HG02938 (cell line): ENCODE results near the gene ADAMTS12.

Experiments used
- ATAC-seq: cut with Tn5 transposase; IDR thresholded peaks from one replicate; pipeline ENCODE4 v1.9.1; 2021; ENCODE audit warnings: mild to moderate bottlenecking, moderate library complexity; ENCODE audit not compliant: unreplicated experiment

ADAMTS12 gene

DNA sequence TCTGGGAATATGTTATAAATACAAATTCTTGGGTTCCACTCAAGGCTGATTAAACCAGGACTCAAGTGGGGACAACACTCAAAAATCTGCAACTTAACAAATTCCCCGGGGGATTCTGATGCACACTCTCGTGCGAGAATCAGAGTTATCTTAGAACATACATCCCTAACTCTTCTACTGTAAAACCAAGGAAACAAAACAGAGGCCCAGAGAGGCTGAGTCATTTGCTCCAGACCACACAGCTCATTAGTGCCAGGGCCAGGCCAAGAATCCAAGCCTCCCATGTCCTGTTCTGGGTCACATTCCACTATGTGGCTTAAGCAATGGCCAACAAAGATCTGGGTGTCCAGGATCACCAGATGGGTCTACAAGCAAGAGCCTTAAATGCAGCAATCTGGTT, 166.0 kb downstream of the ADAMTS12 start:
- ATAC-seq, result no peak

DNA sequence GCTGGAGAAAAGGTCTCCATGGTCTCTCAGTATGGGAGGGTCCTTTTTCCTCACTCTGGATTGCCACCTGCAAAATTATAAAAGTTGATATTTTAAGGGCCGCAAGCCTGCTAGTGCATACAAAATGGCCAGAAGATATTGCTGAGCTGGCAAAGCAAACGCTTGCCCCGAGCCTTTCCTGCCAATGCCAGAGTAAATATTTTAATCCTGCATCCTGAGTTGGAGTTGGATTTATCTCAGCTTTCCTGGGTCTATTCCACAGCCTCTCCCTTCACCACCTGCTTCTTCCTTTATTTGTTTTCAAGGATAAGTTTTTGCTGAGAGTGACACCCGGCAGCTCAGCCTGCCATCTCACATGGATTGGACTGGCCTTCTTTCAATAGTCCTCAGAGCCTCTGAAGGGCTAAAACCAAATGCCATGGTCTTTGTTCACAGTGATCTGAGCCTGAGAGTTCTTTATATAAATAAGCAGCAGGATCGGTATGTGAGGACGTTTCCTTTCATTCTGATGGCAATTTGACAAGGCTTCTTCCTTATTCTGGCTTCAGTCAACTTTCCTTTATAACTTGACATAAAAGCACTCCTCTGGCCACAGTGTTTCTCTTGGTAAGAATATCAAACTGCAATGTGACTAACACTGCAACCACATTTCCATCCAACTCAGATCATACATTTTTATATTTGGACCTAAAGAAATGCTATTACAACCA, 170.1 kb downstream of the ADAMTS12 start:
- ATAC-seq, result no peak

DNA sequence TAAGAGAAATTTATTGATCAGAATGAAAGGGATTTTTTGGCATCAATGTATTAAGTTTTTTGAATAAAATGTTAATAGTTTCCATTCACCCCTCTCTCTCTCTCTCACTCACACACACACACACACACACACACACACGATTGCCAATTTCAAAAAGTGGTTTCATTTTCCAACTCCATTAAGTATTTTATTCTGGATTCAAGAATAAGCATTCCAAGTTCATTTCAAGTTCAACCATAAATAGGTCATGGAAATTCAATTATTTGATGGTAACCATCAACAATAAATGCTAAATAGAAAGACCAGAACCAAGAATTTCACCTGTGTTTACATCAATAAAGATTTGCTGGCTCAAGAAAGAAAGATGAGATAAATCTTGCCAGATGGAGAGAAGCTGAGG, 171.6 kb downstream of the ADAMTS12 start:
- ATAC-seq, result no peak

DNA sequence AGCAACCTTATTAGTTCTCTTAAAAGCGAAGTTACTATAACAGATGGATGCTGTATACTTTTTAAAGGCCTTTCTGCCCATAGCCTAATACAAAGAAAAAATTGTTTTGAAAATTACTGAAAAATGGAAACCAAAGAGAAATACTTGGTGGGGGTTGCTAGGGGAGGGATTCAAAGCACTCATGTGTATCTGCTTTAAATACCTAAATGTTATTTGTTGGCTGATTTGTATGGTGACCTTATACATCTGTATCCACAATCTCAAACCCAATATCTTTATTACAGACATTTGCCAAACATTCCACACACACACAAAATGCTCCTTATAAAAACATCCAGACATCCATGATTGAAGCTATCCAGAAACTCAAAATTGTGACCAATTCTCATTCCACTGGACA, 172.0 kb downstream of the ADAMTS12 start:
- no peak for ATAC-seq

DNA sequence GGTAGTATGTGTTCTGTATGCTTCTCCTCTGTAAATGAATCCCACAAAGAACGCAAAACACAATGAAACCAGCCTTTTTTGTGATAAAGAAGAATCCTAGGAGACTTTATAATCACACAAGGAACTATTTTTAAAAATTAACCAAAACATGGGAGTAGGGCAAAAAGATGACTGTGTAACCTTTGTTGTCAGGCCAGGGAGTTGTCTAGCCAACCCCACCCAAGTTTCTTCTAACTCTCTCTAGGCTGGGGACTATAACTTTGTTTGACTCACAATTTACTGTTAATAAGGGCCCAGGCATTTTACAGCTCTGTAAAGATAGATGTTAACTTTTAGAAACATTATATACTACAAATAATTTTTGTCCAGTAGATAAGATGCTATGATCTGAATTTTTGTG, 176.1 kb downstream of the ADAMTS12 start:
- ATAC-seq, result no peak

DNA sequence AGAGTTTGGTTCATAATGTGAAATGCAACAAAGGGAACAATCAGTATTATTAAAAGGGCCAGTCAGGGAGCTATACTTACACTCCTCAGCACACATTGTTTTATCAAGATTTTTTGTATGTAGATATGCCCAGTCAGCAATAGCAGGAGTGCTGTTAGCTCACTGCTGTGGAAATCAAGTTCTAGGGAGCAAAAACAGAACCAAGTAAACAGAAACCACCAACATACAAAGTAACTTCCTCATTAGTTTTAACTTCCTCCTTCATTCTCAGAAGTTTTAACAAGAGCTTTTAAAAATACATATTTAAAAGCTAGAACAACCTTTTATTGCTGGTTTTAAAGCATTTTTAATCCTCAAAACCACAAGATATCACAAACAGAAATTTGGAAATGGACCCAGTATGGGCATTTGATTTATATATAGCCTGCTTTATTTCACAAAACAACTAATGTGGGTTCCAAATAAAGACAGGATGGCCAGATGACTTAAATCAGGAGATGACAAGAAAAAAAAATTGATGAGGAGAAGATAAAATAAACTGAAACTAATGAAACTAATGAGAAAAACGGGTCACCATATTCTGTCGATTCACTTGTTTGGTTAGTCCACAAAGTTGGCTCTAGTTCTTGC, 178.5 kb downstream of the ADAMTS12 start:
- no peak for ATAC-seq

- ATAC-seq, result no peak
These were observed 179.1 kb downstream of the ADAMTS12 start for GRCh38 chr5:33712664-33713063.

DNA sequence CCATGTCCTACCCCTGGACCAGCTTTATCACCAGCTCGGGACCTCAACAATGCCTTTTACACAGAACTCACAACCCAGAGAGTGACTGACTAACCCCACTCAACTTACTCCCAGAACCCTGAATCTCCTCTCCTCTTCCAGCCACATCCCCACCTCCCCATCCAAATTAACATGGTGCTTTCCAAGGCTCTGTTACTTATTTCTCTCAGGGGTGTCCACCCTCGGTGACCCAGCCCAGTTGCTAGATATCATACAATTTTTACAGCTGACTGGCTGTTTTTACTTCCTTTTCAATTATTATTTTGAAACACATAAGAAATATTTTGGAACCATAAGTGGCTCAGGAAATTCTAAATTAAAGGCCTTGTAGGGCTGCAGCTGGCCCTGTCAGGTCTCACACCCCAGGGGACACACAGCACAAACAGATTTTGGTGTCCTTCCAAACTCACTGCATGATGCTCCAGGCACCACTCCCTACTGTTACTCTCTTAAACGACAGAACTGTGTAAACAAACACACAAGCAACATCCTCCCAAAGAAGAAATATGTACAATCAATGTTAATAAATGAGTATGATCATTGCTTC, 180.6 kb downstream of the ADAMTS12 start:
- ATAC-seq, result no peak

DNA sequence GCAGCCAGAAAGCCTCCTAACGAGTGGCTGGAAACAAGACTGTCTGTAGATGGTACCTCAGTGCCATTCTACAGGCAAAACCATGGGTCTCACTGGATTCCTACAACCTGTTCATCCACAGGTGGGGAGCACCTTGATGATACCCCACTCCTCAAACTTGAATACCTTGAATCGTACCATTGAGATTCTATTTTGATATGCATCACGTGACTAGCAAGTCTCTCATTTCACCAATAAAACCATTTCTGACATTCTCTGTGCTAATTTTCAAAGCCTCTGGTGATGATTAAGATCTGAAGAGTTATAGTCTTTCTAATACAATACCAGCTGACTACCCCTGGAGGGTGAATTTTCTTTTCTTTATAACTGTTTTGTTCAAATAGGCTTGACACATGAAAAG, 188.9 kb downstream of the ADAMTS12 start:
- ATAC-seq, result no peak

GRCh38 chr5:33701951-33702350, 189.8 kb downstream of the ADAMTS12 start:
- no peak for ATAC-seq

DNA sequence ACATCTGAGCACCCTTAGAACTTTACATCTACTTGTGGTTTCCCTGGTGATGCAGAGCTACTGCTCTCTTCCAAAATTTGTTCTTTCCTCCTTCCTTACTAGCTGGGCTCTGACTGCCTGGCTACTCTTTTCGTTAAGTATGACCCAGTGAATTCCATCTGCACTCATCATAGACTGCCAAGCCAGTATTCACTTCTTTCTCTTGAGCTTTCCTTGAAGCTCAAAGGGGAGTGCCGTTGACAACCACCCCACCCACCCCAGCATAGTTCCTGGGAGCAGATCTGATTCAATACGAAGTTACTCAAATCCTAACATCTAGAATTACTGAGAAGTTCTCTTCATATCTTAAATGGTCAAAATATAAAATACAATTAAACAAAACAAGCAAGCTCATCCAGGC, 190.5 kb downstream of the ADAMTS12 start:
- no peak for ATAC-seq

GRCh38 chr5:33696411-33696810, 195.4 kb downstream of the ADAMTS12 start:
- ATAC-seq, result no peak

DNA sequence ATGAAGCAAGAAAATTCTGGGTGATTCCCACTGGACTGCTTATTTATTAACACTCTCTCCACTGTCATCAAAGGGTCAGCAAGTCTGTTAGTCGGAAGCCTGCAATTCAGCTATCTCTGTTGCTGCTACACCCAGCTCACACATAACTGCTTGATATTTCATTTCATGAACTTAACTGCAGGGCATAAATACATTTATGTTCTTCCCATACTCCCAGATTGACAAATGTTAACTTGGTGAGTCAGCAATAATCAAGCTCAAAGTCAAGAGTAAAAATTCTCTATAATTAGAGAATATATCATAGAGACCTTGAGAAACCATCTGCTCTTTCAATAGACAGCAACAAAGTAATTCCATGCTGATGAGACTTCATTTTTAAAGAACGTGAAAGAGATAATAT, 198.8 kb downstream of the ADAMTS12 start:
- ATAC-seq, result no peak

DNA sequence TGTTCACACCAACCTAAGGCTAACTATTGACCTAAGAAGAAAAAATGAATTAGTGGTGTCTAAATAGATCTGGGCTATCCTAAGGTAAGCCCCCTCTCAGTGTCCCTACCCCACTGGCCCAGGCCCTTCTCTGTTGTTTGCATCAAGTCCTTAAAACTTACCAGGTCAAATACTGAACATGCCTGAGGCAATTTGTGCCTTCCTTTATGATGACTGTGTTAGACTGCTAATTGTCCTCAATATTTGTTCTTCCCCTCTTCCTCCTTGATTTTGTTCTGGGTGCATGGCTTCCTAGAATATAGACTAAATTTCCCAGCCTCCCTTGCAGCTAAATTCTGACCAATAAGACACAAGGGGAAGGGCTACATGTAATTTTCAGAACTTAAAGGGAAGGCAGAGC, 199.9 kb downstream of the ADAMTS12 start:
- ATAC-seq, result no peak

- ATAC-seq, result no peak
These were observed 201.2 kb downstream of the ADAMTS12 start for GRCh38 chr5:33690374-33691135.

- ATAC-seq, result no peak
These were observed 203.3 kb downstream of the ADAMTS12 start for GRCh38 chr5:33688526-33688925.

- ATAC-seq, result no peak
These were observed 203.7 kb downstream of the ADAMTS12 start for GRCh38 chr5:33688066-33688465.

- no peak for ATAC-seq
These were observed 205.7 kb downstream of the ADAMTS12 start for GRCh38 chr5:33685873-33686755.

DNA sequence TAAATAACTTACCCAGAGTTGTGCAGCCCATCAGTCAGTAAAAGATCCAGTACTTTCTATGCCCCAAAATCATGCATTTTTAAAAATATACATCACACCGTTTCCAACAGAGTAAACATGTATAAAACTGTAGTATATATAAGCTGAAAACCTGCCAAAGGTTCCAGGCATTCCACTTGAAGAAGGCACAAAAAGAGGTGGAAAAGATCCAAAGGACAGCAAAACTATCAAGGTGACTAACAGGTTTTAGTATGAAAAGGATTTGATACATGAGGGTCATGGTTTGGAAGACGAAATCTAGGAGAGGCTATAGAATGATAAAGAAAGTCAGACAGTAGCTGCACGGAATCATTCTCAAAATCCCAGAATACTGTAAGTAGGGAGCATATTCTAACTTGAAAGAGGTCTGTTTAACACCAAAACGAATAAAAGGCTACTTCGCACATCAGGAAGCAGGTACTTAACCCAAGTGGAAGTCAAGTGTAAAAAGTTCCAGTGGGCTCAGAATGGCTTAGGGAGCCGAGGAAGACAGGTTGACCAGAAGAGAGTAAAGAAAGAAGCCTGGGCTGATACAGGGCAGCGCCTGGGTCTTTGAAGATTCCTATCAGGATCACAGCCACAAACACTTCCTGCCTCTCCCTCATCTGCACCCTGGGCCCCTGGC, 207.2 kb downstream of the ADAMTS12 start:
- no peak for ATAC-seq

DNA sequence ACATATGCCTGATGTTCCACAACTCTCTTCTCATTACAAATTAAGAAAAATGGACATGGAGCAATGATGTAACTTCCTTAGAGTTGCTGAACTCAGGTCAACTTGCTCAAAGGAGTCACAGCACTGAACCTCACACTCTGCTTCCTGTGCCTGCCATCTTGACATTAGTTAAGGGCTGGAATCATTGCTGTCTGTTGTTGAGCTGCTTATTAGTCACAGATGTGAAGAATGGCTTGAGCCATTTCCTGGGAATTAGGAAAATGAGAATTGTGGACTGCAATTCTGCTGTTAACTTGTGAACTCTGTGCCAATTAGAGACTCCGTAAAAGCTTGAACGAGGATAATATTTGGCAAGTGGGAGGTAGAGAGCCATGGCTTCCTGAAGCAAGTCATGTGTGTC, 212.0 kb downstream of the ADAMTS12 start:
- ATAC-seq, result no peak
